ENCODE data around the gene PHLDB1. TPM values are rescaled to one million over a fixed set of nuclear protein-coding genes. Genes with fewer than 3 reads are reported as not detected.

Gene PHLDB1
- polyA plus RNA-seq, 1 of the 3 experiments (the other 2 are of a cell fraction) = 89.4 TPM

- peak overlapping the region; percentile 91 for H2AFZ ChIP-seq (ENCODE audit: low read depth)
- H3K79me2 ChIP-seq (ENCODE audit: insufficient read depth) = no peaks in the 10 kb centered on the region
- H3K36me3 ChIP-seq (replicated peaks in 1 of 2; ENCODE audit: control insufficient read depth in 1 of 2, insufficient read depth in 2 of 2, low read length in 1 of 2) = no peaks in the 10 kb centered on the region
- no peaks in the 10 kb centered on the region for H3K9me2 ChIP-seq
- peak overlapping the region in 1 of 2 experiments; percentile 34; a peak in 1 of 4 replicates for H3K27ac ChIP-seq (ENCODE audit: low read depth in 2 of 2, low read length in 1 of 2)
- ChIA-PET POLR2A (interaction anchor here (1.0 to 1.8 kb wide), 2 partner anchors 98 to 100 kb away, joined by 4 to 18 read pairs; partner anchors contain the start of gene DDX6), CTCF (interaction anchor here (0.6 to 3.9 kb wide), 40 partner anchors 11 to 307 kb away, joined by 3 to 101 read pairs (median 6); partner anchors contain the start of genes CXCR5, DDX6, TREH and UPK2)
- peak overlapping the region in 1 of 2 experiments; percentile 62; a peak in 1 of 4 replicates for H3K4me3 ChIP-seq (ENCODE audit: low read depth in 2 of 2, low read length in 1 of 2)
- no peak for DNase-seq
- TF ChIP-seq FOXJ3 (CRISPR knock-in tag; IDR thresholded peaks at IDR 0.05) (no peak; the same call in 1 of the 2 replicates), RCOR1 (IDR thresholded peaks at IDR 0.05; ENCODE audit: low read length) (no peak), CHD2 (IDR thresholded peaks at IDR 0.05; ENCODE audit: low read length, partially characterized antibody) (no peak), TCF12 (IDR thresholded peaks at IDR 0.05) (no peak), EZH2phosphoT487 (IDR thresholded peaks at IDR 0.05; ENCODE audit: borderline replicate concordance, low read depth) (no peak), FOSL2 (IDR thresholded peaks at IDR 0.05; ENCODE audit: borderline replicate concordance, low read depth) (no peak), MXI1 (IDR thresholded peaks at IDR 0.05; ENCODE audit: low read depth, low read length) (no peak), MAX (IDR thresholded peaks at IDR 0.05; ENCODE audit: low read depth) (no peak), CTCF (IDR thresholded peaks at IDR 0.05) (no peak), RAD21 (IDR thresholded peaks at IDR 0.05; ENCODE audit: low read length) (no peak), EP300 (IDR thresholded peaks at IDR 0.05; ENCODE audit: borderline replicate concordance in 1 of 2, low read depth in 1 of 2, low read length in 1 of 2) (no peak), USF2 (IDR thresholded peaks at IDR 0.05; ENCODE audit: borderline replicate concordance, low read depth, low read length) (no peak), SIN3A (IDR thresholded peaks at IDR 0.05; ENCODE audit: borderline replicate concordance, low read depth, low read length) (no peak), USF1 (IDR thresholded peaks at IDR 0.05; ENCODE audit: borderline replicate concordance, low read depth) (no peak), FOXM1 (IDR thresholded peaks at IDR 0.05; ENCODE audit: low read depth) (no peak), POLR2AphosphoS5 (IDR thresholded peaks at IDR 0.05; ENCODE audit: low read depth, low read length) (no peak), TEAD4 (IDR thresholded peaks at IDR 0.05; ENCODE audit: borderline replicate concordance, insufficient read depth) (no peak), SMC3 (IDR thresholded peaks at IDR 0.05; ENCODE audit: low read depth, low read length) (no peak), NRF1 (IDR thresholded peaks at IDR 0.05; ENCODE audit: low read depth, low read length) (no peak), GATA2 (CRISPR knock-in tag; IDR thresholded peaks at IDR 0.05) (no peak)
- H3K27me3 ChIP-seq (ENCODE audit: insufficient read depth) = no peaks in the 10 kb centered on the region
- H3K9ac ChIP-seq = no peak overlapping the region
- H3F3A ChIP-seq (replicated peaks; ENCODE audit: insufficient read depth) = no peaks in the 10 kb centered on the region
- H3K4me1 ChIP-seq (ENCODE audit: control insufficient read depth in 1 of 2, insufficient read depth in 2 of 2, low read depth in 1 of 2, low read length in 1 of 2) = peaks cover 5 to 15% of the 10 kb centered on the region in 2 experiments; a peak in 2 of 4 replicates
- H3K4me2 ChIP-seq = peak overlapping the region; percentile 66; the same call in 1 of the 2 replicates
- H4K20me1 ChIP-seq (ENCODE audit: insufficient read depth) = no peaks in the 10 kb centered on the region
- 87% methylated on average over 10 of the region's 15 CpGs for WGBS (ENCODE audit: low lambda C conversion rate)
- H3K9me3 ChIP-seq = no peaks in the 10 kb centered on the region
These were observed 83.3 kb downstream of the PHLDB1 start for GRCh38 chr11:118690553-118691304.

All from SK-N-SH (cell line).